BE2C (cell line): ENCODE measurements around the gene SMIM13.
A peak's percentile ranks its signal among the peaks of the same experiment; 100 is the strongest.
"Not testable (repeated sequence)": the region's sequence is repeated elsewhere in the genome, so short reads cannot be mapped to it uniquely, and the experiment has no call there.

Source experiments
- DNase-seq: peaks from one replicate; pipeline ENCODE4 v3.0.0-alpha.2; 2020
- H3K27me3 ChIP-seq: fragments of 250-450 bp; sonication (Bioruptor Pico); 2 replicates; pipeline ENCODE4 v1.5.1; 2020; ENCODE audit warnings: mild to moderate bottlenecking
- H3K36me3 ChIP-seq: fragments of 250-450 bp; sonication (Bioruptor Pico); 2 replicates; pipeline ENCODE4 v1.5.1; 2020; ENCODE audit warnings: mild to moderate bottlenecking
- H3K4me1 ChIP-seq: fragments of 250-450 bp; sonication (Bioruptor Pico); 2 replicates; pipeline ENCODE4 v1.5.1; 2020
- H3K4me3 ChIP-seq: 2 replicates; pipeline ENCODE4 v1.5.1; 2011; ENCODE audit warnings: low read depth, low read length
- H3K9me3 ChIP-seq: fragments of 250-450 bp; sonication (Bioruptor Pico); 2 replicates; pipeline ENCODE4 v1.5.1; 2020
- CTCF ChIP-seq: IDR thresholded peaks from 2 replicates; pipeline ENCODE4 v1.5.1; 2012; ENCODE audit warnings: mild to moderate bottlenecking, low read depth, low read length

SMIM13 gene

GRCh38 chr6:11085758-11086435, 7.7 kb upstream of the SMIM13 start:
- no peaks in the 10 kb centered on the region for H3K4me1 ChIP-seq
- no peaks in the 10 kb centered on the region for H3K9me3 ChIP-seq
- no peaks in the 10 kb centered on the region for H3K27me3 ChIP-seq
- no peak for DNase-seq
- no peak overlapping the region for H3K4me3 ChIP-seq
- TF ChIP-seq CTCF = no peak
- H3K36me3 ChIP-seq = no peaks in the 10 kb centered on the region

GRCh38 chr6:11087141-11087812, 6.4 kb upstream of the SMIM13 start:
- H3K4me3 ChIP-seq, H3K36me3 ChIP-seq, H3K9me3 ChIP-seq, H3K4me1 ChIP-seq, H3K27me3 ChIP-seq, DNase-seq: not testable (repeated sequence)

- H3K4me3 ChIP-seq = no peak overlapping the region
- no peak for TF ChIP-seq CTCF
- H3K4me1 ChIP-seq = no peaks in the 10 kb centered on the region
- no peaks in the 10 kb centered on the region for H3K9me3 ChIP-seq
- 0 out of 2 replicates have a peak, but pooled peaks cover 3% of the 10 kb centered on the region for H3K36me3 ChIP-seq
- no peaks in the 10 kb centered on the region for H3K27me3 ChIP-seq
- DNase-seq = no peak
These were observed 3.9 kb upstream of the SMIM13 start for GRCh38 chr6:11089695-11090094.

- not testable (repeated sequence) for H3K4me1 ChIP-seq, DNase-seq, H3K9me3 ChIP-seq, H3K36me3 ChIP-seq, H3K4me3 ChIP-seq, H3K27me3 ChIP-seq
These were observed 2.5 kb upstream of the SMIM13 start for GRCh38 chr6:11091141-11091540.

GRCh38 chr6:11092668-11093375, 812 bp upstream of the SMIM13 start:
- no peak for DNase-seq
- H3K9me3 ChIP-seq = no peaks in the 10 kb centered on the region
- H3K4me3 ChIP-seq = peak overlapping the region; percentile 92
- H3K36me3 ChIP-seq = 0 out of 2 replicates have a peak, but pooled peaks cover 3% of the 10 kb centered on the region
- H3K27me3 ChIP-seq = no peaks in the 10 kb centered on the region
- H3K4me1 ChIP-seq = peaks cover 5% of the 10 kb centered on the region; the same call in 1 of the 2 replicates
- no peak for TF ChIP-seq CTCF

GRCh38 chr6:11093376-11093625, 333 bp upstream of the SMIM13 start:
- DNase-seq = no peak
- H3K4me1 ChIP-seq = peaks cover 5% of the 10 kb centered on the region; the same call in 1 of the 2 replicates
- TF ChIP-seq CTCF = no peak
- H3K36me3 ChIP-seq = 0 out of 2 replicates have a peak, but pooled peaks cover 3% of the 10 kb centered on the region
- no peaks in the 10 kb centered on the region for H3K27me3 ChIP-seq
- peak overlapping the region; percentile 92 for H3K4me3 ChIP-seq
- H3K9me3 ChIP-seq = no peaks in the 10 kb centered on the region

- Histone ChIP-seq H3K4me3 (peak overlapping the region; percentile 92), H3K9me3 (no peaks in the 10 kb centered on the region)
- DNase-seq = peak; percentile 54
These were observed 797 bp downstream of the SMIM13 start for GRCh38 chr6:11094411-11094851.

More at GRCh38 chr6:11094411-11094851, 797 bp downstream of the SMIM13 start:
- peaks cover 3% of the 10 kb centered on the region; the same call in 1 of the 2 replicates for H3K36me3 ChIP-seq
- no peak for TF ChIP-seq CTCF
- H3K27me3 ChIP-seq = no peaks in the 10 kb centered on the region
- peaks cover 5% of the 10 kb centered on the region; the same call in 1 of the 2 replicates for H3K4me1 ChIP-seq
